Measurements from ENCODE around the gene BRAF.
A peak's percentile ranks its signal among the peaks of the same experiment; 100 is the strongest.
"Not testable (repeated sequence)": the region's sequence is repeated elsewhere in the genome, so short reads cannot be mapped to it uniquely, and the experiment has no call there.

Gene BRAF

GRCh38 chr7:140697447-140698143 lies 227.1 kb downstream of the BRAF start:
- no peak for DNase-seq

- DNase-seq: peak; percentile 49
Observed at GRCh38 chr7:140696680-140697446, 227.9 kb downstream of the BRAF start, which contains the start of gene NDUFB2. NDUFB2 (plus strand) TSS chr7:140696708; CDS start chr7:140696745, 37 bp downstream.

GRCh38 chr7:140696024-140696679 lies 228.6 kb downstream of the BRAF start:
- DNase-seq: peak; percentile 68

DNA sequence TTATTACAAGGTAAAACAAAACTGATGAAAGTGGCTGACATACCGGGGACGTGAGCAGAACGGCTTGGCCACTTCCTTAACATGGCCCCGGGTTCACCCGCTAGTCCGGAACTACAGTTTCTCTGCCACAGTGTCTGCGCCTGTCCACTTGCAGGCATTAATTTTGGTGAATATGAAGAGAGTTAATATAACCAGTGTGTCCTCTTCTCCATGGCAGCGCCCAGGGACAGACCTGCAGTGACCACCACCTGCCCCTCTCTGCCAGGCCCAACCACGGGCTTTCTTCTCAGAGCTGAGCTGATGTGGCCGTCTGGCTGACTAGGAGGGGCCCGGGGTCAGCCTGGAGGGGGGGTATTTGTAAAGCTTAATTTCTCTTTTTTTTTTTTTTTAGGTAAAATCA lies 229.3 kb downstream of the BRAF start:
- DNase-seq: no peak

DNA sequence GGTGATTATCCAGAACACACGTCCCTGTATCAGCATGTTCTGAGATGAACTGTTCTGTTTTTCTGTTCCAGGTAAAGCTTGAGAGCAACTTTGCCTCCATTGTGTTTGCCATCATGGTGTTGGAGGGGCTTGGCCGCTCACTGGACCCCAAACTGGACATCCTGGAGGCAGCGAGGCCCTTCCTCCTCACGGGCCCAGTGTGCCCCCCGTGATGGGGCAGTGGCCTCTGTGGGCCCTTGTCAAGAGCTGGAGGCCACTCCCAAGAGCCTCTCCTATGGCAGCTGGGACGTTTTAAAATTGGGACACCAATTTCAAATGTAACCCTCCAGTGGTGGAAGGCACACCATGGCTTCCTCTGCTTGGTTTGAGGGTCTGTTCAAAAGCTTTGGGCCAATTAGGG lies 230.1 kb downstream of the BRAF start:
- no peak for DNase-seq

GRCh38 chr7:140693849-140694248 lies 230.9 kb downstream of the BRAF start:
- not testable (repeated sequence) for DNase-seq

GRCh38 chr7:140691376-140692045 lies 233.2 kb downstream of the BRAF start:
- no peak for DNase-seq

- no peak for DNase-seq
Observed at GRCh38 chr7:140689199-140690152, 235.3 kb downstream of the BRAF start.

DNA sequence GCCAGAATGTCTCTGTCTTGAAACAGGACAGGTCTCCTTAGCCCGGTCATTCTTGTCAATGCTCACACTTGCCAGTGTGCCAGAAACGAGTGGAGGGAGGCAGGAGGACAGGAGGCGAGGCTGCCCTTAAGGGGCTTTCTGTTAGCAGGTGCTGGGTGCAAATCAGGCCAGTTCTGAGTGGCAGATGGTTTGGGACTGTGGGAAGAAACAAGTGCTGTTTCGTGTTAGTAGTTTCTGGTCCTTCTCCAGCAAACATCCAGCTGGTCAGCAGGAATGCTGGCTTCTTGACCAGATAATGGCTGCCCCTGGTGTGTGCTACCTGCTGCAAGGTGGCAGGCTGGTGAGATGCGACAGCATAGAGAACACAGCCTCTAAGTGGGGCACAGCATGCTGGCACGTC lies 236.4 kb downstream of the BRAF start:
- no peak for DNase-seq

DNA sequence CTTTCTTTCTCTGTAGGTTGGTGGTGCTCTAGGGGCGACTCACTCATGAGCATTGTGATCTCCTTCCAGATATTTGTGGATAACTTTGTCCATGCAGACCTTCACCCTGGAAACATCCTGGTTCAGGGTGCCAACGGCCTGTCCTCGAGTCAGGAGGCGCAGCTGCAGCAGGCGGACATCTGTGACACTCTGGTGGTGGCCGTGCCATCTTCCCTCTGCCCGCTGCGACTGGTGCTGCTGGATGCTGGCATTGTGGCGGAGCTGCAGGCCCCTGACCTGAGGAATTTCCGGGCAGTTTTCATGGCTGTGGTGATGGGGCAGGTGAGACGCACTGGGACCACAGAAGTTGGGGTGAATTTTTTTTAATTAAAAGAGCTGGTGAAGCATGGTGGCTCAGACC lies 237.8 kb downstream of the BRAF start:
- DNase-seq: no peak

- no peak for DNase-seq
Observed at GRCh38 chr7:140685407-140686087, 239.2 kb downstream of the BRAF start.

DNA sequence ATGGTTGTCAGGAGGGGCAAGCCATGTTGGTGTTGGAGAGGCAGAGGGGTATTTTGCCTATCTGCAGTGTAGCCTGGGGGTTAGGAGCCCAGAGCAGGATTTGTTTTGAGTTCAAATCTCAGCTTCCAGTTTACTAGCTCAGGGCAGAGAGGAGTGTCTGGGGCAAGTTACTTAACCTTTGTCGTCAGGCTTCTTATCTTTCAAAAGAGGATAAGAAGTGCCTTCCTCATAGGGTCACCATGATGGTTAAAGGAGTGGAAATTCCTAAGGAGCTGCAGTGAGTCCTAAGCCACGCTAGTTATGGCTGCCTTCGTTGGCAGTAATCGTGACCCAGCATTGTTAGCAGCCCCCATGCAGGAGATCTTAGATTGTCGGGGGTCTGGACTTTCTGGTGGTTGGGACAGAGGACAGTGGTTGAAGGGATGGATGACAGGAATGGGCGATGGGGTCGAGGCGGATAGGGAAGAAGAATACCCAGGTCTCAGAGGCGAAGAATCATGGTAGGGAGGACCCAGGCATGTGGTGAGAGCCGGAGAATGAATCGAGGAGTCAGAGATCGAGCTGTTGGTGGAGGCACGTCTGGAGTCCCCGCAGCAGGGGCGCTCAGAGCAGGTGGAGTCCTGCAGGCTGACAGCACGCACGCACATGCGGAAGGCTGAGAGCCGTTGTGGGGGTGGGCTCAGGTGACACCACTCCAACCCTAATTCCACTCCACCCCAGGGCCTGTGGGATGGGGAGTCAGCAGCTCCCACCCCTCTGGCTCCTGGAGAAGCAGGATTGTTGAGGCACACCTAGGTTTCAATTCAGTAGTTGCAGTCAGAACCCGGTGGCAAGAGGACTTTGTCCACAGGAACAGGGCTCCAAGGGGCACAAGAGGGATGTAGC lies 240.4 kb downstream of the BRAF start:
- no peak for DNase-seq

GRCh38 chr7:140683657-140684056 lies 241.1 kb downstream of the BRAF start:
- DNase-seq: no peak

DNA sequence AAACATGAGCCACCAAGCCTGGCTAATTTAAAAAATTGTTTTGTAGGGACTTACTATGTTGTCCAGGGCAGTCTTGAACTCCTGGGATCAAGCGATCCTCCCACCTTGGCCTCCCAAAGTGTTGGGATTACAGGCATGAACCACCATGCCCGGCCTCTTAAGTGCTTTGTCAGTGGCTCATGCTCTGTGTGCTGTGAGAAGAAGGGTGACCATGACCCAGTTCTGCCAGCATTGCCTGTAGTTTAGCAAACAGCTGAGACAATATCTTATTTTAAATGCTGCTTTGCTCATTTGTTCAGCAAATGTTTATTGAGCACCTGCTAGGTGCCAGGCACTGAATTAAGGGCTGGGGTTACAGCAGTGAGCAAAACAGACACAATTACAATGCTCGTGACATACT lies 243.0 kb downstream of the BRAF start:
- no peak for DNase-seq

- no peak for DNase-seq
Observed at GRCh38 chr7:140680886-140681285, 243.8 kb downstream of the BRAF start.

- DNase-seq: no peak
Observed at GRCh38 chr7:140679186-140679585, 245.5 kb downstream of the BRAF start.

DNA sequence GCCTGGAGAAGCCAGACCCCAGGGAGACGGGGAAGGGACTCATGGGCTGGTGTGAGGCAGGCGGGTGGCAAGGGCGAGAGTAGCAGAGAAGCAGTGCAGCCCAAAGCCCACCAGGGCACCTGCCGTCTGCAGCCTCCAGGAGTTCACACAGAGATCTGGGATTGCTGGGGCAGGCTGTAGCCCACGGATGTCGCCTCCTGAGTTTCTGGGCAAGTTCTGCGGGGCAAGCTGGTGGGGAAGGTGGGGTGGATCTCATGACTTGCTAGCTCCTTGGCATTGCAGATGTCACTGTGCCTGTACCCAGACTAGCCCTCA lies 246.0 kb downstream of the BRAF start:
- DNase-seq: no peak

DNA sequence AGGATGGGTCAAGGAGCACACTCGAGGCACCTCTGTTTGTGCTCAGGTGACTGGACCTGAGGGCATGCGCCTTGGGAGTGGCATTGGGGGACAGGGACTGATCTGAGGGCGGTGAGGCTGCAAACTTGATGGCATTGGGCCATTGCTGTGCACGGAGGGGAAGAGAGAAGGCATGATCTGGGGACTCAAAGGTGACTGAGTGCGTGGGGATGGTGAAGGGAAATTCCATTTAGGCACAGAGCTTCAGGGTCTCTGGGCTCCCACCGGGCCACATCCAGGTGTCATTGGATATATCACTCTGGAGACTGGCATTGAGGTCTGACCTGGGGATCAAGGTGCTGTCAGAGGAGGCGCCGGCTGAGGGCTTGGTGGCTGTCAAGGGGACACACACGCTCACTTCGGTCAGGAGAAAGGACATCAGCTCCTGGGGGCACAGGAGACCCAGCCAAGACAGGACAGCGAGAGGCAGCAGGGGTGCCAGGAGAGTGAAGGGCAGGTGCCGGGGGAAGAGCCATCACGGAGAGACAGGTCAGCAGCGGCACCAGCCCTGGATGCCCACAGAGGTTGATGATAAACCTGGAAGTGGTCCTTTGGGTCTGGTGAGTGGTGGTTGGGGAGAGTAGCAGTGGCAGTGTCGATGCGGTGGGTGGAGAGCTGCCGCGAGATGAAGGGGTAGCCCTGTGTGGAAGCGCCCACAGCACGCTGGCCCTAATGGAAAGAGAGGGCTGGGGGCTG lies 246.5 kb downstream of the BRAF start:
- DNase-seq: no peak

GRCh38 chr7:140677496-140677895 lies 247.2 kb downstream of the BRAF start:
- no peak for DNase-seq

DNA sequence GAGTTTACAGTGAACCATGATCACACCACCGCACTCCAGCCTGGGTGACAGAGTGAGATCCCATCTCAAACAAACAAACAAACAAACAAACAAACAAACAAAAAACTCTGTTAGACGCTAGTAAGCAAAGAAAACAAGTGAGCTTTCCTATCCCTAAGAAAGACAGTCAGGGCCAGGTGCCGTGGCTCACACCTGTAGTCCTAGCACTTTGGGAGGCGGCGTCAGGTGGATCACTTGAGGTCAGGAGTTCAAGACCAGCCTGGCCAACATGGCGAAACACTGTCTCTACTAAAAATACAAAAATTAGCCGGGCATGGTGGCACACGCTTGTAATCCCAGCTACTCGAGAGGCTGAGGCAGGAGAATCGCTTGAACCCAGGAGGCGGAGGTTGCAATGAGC lies 247.8 kb downstream of the BRAF start:
- not testable (repeated sequence) for DNase-seq

All from NCI-H524 treated with DMSO at 0.1 percent for 48 hours (cell line).